Endodermal cell (in vitro differentiated cells): Measurements from ENCODE around the gene TRRAP. TPM values are rescaled to one million over a fixed set of nuclear protein-coding genes. Genes with fewer than 3 reads are reported as not detected.

Experiments used
- DNase-seq: peaks from one replicate; pipeline ENCODE4 v3.0.0-alpha.2; 2017
- H3K27ac ChIP-seq: 2 replicates; pipeline ENCODE4 v1.5.1; 2013; ENCODE audit warnings: mild to moderate bottlenecking, low read depth, low read length, moderate library complexity
- H3K27me3 ChIP-seq: 2 replicates; pipeline ENCODE4 v1.6.1; 2013; ENCODE audit warnings: mild to moderate bottlenecking, low read length, moderate library complexity; ENCODE audit not compliant: insufficient read depth, control insufficient read depth, poor library complexity, severe bottlenecking
- H3K36me3 ChIP-seq: 2 replicates; pipeline ENCODE4 v1.7.0; 2013; ENCODE audit warnings: mild to moderate bottlenecking, low read length, moderate library complexity; ENCODE audit not compliant: control insufficient read depth, insufficient read depth
- H3K4me1 ChIP-seq: one replicate; pipeline ENCODE4 v1.7.0; 2013; ENCODE audit warnings: low read length; ENCODE audit not compliant: control insufficient read depth, insufficient read depth
- H3K4me3 ChIP-seq: 2 replicates; pipeline ENCODE4 v1.5.1; 2013; ENCODE audit warnings: mild to moderate bottlenecking, low read length, moderate library complexity
- H3K9ac ChIP-seq: 2 replicates; pipeline ENCODE4 v1.6.1; 2013; ENCODE audit warnings: mild to moderate bottlenecking, low read length, moderate library complexity; ENCODE audit not compliant: poor library complexity, severe bottlenecking; ENCODE audit errors: extremely low read depth
- H3K9me3 ChIP-seq: 2 replicates; pipeline ENCODE4 v1.6.1; 2013; ENCODE audit warnings: mild to moderate bottlenecking, low read length, moderate library complexity; ENCODE audit not compliant: control insufficient read depth
- H3K27ac Mint-ChIP-seq: 2 replicates; pipeline ENCODE4 v1.8.0; 2020; ENCODE audit warnings: mixed read lengths
- H3K27me3 Mint-ChIP-seq: 2 replicates; pipeline ENCODE4 v1.8.0; 2021; ENCODE audit warnings: mild to moderate bottlenecking, mixed read lengths; ENCODE audit not compliant: insufficient read depth
- H3K36me3 Mint-ChIP-seq: 2 replicates; pipeline ENCODE4 v1.8.0; 2020; ENCODE audit warnings: low read depth, mixed read lengths
- H3K4me1 Mint-ChIP-seq: 2 replicates; pipeline ENCODE4 v1.8.0; 2020; ENCODE audit warnings: mixed read lengths
- H3K4me3 Mint-ChIP-seq: 2 replicates; pipeline ENCODE4 v1.8.0; 2020; ENCODE audit warnings: mild to moderate bottlenecking, moderate library complexity, mixed read lengths
- H3K9me3 Mint-ChIP-seq: 2 replicates; pipeline ENCODE4 v1.8.0; 2020; ENCODE audit warnings: mild to moderate bottlenecking, mixed read lengths
- CTCF ChIP-seq: fragments of 200-600 bp; sonication (generic); conservative IDR thresholded peaks from 2 replicates; pipeline ENCODE4 v1.5.0; 2021; ENCODE audit warnings: antibody characterized with exemption, mild to moderate bottlenecking
- WGBS, 2 experiments: methylation state at CpG; one replicate each; pipeline versions ENCODE4 v1.1.5 to v1.1.7; 2013; ENCODE audit warnings: missing lambda C conversion rate in 2 of 2, mixed read lengths in 1 of 2; ENCODE audit not compliant: insufficient coverage in 1 of 2, insufficient read length in 1 of 2; 5-methylcytosine and 5-hydroxymethylcytosine counted together
- total RNA-seq, 2 donors: library from RNA; stranded (reverse); fragmentation: NEBNext Ultra II Directional in 1 of 2; extraction: Animal tissue kit (Norgen Biotek cat#: 25700) in 1 of 2; gene quantifications; 2 replicates in 1 of 2; 3 replicates in 1 of 2; pipeline ENCODE4 v1.2.1, GENCODE V29; 2021

TRRAP gene
- total RNA-seq, 2 donors from 2014 or later = 64.3 to 68.8 TPM

- Mint-ChIP-seq H3K27me3 (no peaks in the 10 kb centered on the region), H3K27ac (peak overlapping the region; percentile 38), H3K4me3 (no peak overlapping the region), H3K9me3 (no peaks in the 10 kb centered on the region), H3K4me1 (no peaks in the 10 kb centered on the region), H3K36me3 (peaks cover 91% of the 10 kb centered on the region)
- no peak overlapping the region for H3K9ac ChIP-seq
- DNase-seq = no peak
- no peaks in the 10 kb centered on the region for H3K27me3 ChIP-seq
- 96 to 97% methylated on average over 26 to 30 of the region's 30 CpGs for WGBS, 2 experiments
- H3K36me3 ChIP-seq = peaks cover 89% of the 10 kb centered on the region
- no peak overlapping the region for H3K27ac ChIP-seq
- H3K4me3 ChIP-seq = no peak overlapping the region
- H3K9me3 ChIP-seq = no peaks in the 10 kb centered on the region
- no peaks in the 10 kb centered on the region for H3K4me1 ChIP-seq
- TF ChIP-seq CTCF = no peak
Observed at GRCh38 chr7:99034932-99035722, 156.8 kb downstream of the TRRAP start.

DNA sequence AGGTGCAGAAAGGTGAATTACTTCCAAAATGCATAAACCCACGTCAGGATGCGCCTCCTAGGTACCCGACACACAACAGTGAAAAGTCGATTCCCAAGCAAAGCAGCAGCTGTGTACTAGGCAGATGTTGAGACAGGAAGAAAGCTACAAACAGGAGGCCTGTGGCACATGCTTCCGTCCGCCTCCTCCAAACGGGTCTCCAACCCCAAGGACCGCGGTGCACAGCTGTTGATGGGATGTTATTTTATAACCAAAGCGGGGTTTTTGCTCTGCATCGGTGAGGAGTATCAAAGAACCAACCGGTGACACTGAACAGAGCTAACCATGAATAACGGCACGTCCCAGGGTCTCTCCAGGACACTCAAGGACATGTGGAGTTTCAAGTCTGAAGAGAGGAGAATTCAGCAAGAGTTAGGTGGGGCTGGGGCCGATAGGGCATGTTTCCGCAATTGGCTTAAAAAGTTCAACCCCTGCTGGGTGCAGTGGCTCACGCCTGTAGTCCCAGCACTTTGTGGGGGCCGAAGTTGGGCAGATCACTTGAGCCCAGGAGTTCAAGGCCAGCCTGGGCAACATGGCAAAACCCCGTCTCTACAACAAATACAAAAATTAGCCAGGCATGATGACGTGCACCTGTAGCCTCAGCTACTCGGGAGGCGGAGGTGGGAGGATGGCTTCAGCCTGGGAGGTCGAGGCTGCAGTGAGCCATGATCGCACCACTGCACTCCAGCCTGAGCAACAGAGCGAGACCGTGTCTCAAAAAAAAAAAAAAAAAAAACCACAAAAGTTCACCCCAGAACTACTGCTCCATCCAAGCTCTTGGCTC lies 157.6 kb downstream of the TRRAP start:
- no peak overlapping the region for H3K9ac ChIP-seq
- Mint-ChIP-seq H3K27ac (peak overlapping the region; percentile 86), H3K9me3 (no peaks in the 10 kb centered on the region), H3K36me3 (peaks cover 90% of the 10 kb centered on the region), H3K27me3 (no peaks in the 10 kb centered on the region), H3K4me3 (no peak overlapping the region), H3K4me1 (peaks cover 2% of the 10 kb centered on the region)
- WGBS, 2 experiments = 95 to 96% methylated on average over 16 to 26 of the region's 26 CpGs
- no peaks in the 10 kb centered on the region for H3K4me1 ChIP-seq
- DNase-seq = no peak
- H3K36me3 ChIP-seq = peaks cover 88% of the 10 kb centered on the region
- H3K27ac ChIP-seq = no peak overlapping the region
- no peak overlapping the region for H3K4me3 ChIP-seq
- no peak for TF ChIP-seq CTCF
- H3K27me3 ChIP-seq = no peaks in the 10 kb centered on the region
- H3K9me3 ChIP-seq = no peaks in the 10 kb centered on the region

- peak overlapping the region; percentile 86 for H3K27ac Mint-ChIP-seq
- H3K36me3 ChIP-seq = peaks cover 86% of the 10 kb centered on the region
Observed at GRCh38 chr7:99036546-99037111, 158.3 kb downstream of the TRRAP start.

More at GRCh38 chr7:99036546-99037111, 158.3 kb downstream of the TRRAP start:
- Mint-ChIP-seq H3K4me1 (peaks cover 2% of the 10 kb centered on the region), H3K27me3 (no peaks in the 10 kb centered on the region), H3K9me3 (no peaks in the 10 kb centered on the region), H3K36me3 (peaks cover 87% of the 10 kb centered on the region), H3K4me3 (no peak overlapping the region)
- DNase-seq = peak; percentile 91
- H3K4me1 ChIP-seq = no peaks in the 10 kb centered on the region
- 89 to 90% methylated on average over 11 of the region's 11 CpGs for WGBS, 2 experiments
- no peaks in the 10 kb centered on the region for H3K27me3 ChIP-seq
- H3K27ac ChIP-seq = no peak overlapping the region
- no peaks in the 10 kb centered on the region for H3K9me3 ChIP-seq
- H3K9ac ChIP-seq = no peak overlapping the region
- H3K4me3 ChIP-seq = no peak overlapping the region
- peak; percentile 75 for TF ChIP-seq CTCF
